HG03469 (cell line): ENCODE data around the gene MAK.
"Not testable (repeated sequence)": the region's sequence is repeated elsewhere in the genome, so short reads cannot be mapped to it uniquely, and the experiment has no call there.

Source experiments
- ATAC-seq: cut with Tn5 transposase; IDR thresholded peaks from one replicate; pipeline ENCODE4 v1.9.1; 2021; ENCODE audit warnings: mild to moderate bottlenecking, moderate library complexity, moderate number of reproducible peaks; ENCODE audit not compliant: unreplicated experiment

The MAK gene

GRCh38 chr6:10854922-10855632 is 16.7 kb upstream of the MAK start:
- no peak for ATAC-seq

GRCh38 chr6:10853849-10854300 is 15.5 kb upstream of the MAK start:
- not testable (repeated sequence) for ATAC-seq

GRCh38 chr6:10852361-10852960 is 14.1 kb upstream of the MAK start:
- ATAC-seq, result no peak

GRCh38 chr6:10850728-10851127 is 12.4 kb upstream of the MAK start:
- ATAC-seq, result no peak

DNA sequence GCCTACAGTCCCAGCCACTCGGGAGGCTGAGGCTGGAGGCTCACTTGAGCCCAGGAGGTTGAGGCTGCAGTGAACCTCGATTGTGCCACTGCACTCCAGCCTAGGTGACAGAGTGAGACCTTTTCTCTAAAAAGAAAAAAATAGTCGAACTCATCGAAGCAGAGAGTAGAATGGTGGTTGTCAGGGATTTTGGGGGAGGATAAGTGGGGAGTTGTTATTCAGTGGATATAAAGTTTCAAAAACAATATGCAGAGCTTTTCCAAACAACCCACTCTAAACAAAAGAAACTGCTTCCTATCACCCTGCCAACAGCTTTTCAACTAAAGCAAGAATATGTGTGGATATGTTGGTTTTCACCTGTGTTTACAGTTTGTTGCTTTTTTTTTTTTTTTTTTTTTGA is 11.6 kb upstream of the MAK start:
- ATAC-seq, result no peak

GRCh38 chr6:10847684-10848083 is 9.3 kb upstream of the MAK start:
- ATAC-seq, result no peak

- no peak for ATAC-seq
These were observed 5.2 kb upstream of the MAK start for GRCh38 chr6:10843554-10843953.

DNA sequence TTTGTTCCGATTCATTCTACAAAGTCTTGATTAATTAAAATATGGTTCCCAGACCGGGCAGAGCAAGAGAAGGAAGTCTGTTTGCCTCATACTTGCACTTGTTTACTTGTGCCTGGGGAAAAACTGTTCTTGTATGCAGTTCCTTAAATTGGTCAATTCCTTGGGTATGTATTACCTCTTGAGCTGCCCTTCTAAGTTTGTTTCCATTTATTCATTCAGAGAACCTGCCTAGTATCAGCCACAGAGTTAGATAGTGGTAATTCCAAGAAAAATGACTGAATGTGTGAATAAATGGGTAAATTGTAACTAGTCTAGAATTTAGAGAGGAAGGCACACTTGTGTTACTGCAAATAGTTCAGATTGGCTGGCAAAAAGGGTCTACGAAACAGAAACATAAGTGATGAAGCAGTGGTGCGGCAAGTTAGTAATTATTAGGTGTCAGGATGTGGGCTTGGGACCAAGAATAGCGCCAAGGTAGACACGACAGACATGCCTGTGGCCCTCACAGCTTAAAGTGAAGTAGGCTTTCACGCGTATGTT is 525 bp upstream of the MAK start:
- peak; percentile 57 for ATAC-seq

DNA sequence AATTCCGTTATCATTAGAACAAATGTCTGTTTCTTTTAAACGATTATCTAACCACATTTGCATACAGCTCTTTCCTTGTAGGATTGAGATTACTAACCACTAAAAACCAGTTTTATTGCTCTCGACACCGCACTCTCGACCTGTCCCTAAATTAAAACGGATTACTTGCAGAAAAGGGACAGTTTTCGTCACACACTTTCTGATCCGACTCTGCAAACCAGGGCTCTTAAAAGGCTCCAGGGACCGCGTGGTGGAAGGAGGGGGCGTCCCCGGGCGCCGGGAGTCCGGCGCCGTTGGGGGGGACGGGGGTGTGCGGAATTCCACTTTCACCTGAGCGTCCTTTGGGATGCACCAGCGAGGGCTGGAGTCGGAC is 731 bp downstream of the MAK start:
- ATAC-seq, result no peak

DNA sequence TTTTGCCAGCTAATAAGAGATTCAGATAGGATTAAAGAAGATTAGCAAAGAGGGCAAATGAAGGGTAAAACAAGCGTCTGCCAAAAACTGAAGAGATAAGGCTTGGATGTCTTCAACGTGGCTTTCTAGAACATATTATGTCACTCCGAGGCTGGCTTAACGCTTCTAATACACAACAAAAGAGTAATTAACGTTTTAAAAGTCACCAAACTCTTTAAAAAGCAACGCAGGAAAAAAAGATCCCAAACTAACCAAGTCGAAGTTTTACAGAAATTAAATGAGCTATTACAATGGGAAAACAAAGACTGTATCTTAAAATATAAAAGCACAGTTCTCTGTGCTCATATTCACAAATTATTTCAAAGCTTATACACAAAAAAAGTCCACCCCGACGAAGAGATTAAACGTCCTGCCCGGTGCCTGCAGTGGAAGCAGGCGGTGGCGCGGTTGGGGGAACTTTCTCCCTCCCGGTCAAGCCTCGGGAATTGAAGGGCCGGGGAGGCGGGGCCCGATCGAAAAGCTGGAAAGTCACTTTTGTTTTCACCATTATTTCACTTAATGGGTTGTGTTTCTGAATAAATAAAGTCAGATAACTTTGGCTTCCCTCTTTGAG is 1.2 kb downstream of the MAK start:
- ATAC-seq, result no peak

GRCh38 chr6:10834823-10835222 is 3.5 kb downstream of the MAK start:
- no peak for ATAC-seq

DNA sequence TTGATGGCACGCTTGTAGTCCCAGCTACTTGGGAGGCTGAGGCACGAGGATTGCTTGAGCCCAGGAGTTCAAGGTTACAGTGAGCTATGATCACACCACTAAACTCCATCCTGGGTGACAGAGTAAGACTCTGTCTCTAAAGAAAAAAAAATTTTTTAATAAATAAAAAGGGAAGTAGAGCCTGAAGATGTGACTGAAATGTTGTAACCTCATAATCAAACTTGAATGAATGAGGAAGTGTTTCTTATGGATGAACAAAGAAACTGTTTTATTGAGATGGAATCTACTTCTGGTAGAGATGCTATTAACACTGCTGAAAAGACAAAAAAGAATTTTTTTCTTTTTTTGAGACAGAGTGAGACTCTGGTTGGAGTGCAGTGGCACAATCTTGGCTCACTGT is 6.7 kb downstream of the MAK start:
- no peak for ATAC-seq

- no peak for ATAC-seq
These were observed 13.5 kb downstream of the MAK start for GRCh38 chr6:10824819-10825218.

GRCh38 chr6:10824297-10824696 is 14.0 kb downstream of the MAK start:
- no peak for ATAC-seq

GRCh38 chr6:10814176-10814575 is 24.2 kb downstream of the MAK start:
- ATAC-seq, result not testable (repeated sequence)

- no peak for ATAC-seq
These were observed 29.2 kb downstream of the MAK start for GRCh38 chr6:10809098-10809497.

DNA sequence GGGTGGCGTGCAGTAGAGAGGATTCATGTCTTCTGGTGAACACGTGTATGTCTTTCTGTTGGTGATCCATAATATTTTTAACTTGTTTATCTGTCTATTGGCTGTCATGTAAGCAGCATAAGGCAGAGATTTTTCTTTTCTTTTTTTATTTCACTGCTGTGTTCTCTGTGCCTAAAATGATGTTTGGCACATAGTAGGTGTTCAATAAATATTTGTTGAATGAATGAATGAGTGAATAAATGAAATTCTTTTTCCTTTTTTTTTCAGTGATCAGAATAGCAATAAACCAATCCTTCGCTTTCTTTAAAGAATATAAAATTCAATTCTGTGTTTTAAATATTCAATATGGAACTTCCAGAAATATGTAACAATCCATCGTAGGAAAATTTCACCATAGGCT is 30.0 kb downstream of the MAK start:
- no peak for ATAC-seq

DNA sequence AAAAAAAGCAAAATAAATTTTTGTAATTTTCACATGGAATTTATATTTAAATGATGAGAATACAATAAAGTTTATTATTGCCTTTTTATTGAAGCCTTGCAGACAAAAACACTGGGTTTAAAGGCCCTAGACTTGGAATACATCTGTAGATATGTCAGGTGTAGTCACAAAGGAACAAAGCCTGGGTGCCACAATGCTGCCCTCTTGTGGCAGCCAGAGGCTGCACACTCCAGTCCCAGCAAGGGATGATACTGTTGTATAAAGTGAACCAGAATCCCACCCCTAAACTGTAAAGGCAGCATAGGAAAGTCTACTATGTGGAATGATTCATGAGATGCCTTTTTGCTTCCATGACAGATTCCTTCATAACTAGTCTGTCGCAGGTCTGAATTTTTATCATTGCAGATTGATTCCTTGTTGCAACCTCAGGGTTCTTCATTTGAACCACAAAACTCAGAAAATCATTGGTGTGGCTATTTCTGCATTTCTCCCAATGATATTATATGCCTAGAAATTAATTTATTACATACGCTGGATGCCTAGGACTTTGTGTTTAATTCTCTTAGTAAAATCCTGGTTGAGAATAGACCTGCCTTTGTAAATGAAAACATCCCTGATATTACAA is 37.0 kb downstream of the MAK start:
- ATAC-seq, result peak; percentile 97

DNA sequence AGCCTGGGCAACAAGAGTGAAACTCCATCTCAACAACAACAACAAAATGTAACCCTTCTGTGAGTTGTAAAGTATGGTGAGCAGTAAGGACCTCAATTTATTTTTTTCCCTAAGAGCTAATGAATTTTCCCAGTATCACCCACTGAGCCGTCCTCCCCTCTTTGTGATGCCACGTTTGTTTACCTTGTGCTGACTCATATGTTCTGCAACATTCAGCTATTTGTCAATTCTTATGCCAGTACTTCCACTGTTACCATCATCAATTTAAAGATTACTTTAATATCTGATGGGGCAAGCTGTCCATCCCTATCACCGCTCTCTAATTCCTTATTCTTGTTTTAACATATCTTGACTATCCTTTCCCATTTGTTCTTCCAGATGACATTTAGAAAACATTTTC is 37.5 kb downstream of the MAK start:
- ATAC-seq, result no peak

GRCh38 chr6:10794239-10794638 is 44.1 kb downstream of the MAK start:
- no peak for ATAC-seq

- no peak for ATAC-seq
These were observed 44.6 kb downstream of the MAK start for GRCh38 chr6:10793695-10794094.

GRCh38 chr6:10793035-10793434 is 45.3 kb downstream of the MAK start:
- no peak for ATAC-seq
